ENCODE data around the gene ARHGAP44.

Gene ARHGAP44

DNA sequence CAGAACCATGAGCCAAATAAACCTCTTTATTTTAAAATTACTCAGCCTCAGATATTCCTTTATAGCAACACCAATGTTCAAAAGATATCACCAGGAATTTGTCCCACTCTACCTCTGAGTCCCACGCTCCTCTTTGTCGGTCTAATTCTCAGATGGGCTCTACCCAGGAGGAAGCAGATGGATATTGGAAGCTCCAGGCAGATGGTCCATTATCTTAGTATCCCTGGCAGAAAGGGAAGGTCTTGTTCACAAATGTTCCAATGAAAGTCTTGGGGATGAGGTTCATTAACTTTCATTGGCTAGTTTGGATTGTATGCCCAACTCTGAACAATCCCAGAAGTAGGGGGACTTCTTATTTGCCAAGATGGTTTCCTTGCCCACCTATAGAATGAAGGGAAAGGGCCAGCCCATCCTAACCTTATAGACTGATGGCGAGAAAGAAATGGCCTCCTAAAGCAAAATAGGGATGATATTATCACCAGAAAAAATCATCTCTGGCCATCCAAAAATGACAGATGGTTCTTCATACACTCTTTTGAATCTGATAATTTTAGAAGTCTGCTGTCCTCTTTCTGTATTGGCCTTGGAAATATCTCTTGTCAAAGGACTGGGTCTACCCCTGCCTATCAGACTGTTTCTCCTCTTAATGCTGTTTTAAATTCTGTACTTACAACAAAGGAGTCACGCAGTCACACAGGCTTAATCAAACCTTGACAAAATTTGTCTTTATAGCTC lies 249.8 kb downstream of the ARHGAP44 start:
- no peak overlapping the region for H3K4me2 ChIP-seq
- H3K4me1 ChIP-seq, result no peaks in the 10 kb centered on the region
- no peak overlapping the region for H3K4me3 ChIP-seq
- H3K9ac ChIP-seq, result no peak overlapping the region
- H3K27ac ChIP-seq, result no peak overlapping the region
- H3K27me3 ChIP-seq, result no peaks in the 10 kb centered on the region
- H3K36me3 ChIP-seq, result no peaks in the 10 kb centered on the region
- H4K20me1 ChIP-seq, result no peaks in the 10 kb centered on the region
- no peak for TF ChIP-seq Cebpa-rat (IDR thresholded peaks at IDR 0.05)
- no peaks in the 10 kb centered on the region for H3K9me3 ChIP-seq
